Measurements from ENCODE around the gene KAT2B. TPM values are rescaled to one million over a fixed set of nuclear protein-coding genes. Genes with fewer than 3 reads are reported as not detected.

The KAT2B gene
- total RNA-seq, 4 donors from 2014 or later = 30.8 to 57.3 (median 44.0) TPM

GRCh38 chr3:20125897-20126296 lies 85.7 kb downstream of the KAT2B start:
- no peaks in the 10 kb centered on the region for H3K9me3 ChIP-seq
- no peak for ATAC-seq
- 89 to 90% methylated on average over 7 to 10 of the region's 10 CpGs for WGBS, 2 donors (ENCODE audit: low coverage in 1 of 2)
- H3K36me3 ChIP-seq = peaks cover 0 to 84% of the 10 kb centered on the region in 2 donors
- H3K27ac ChIP-seq = no peak overlapping the region
- no peak overlapping the region for H3K4me3 ChIP-seq
- no peaks in the 10 kb centered on the region for H3K4me1 ChIP-seq
- no peaks in the 10 kb centered on the region for H3K27me3 ChIP-seq
- TF ChIP-seq EP300 (IDR thresholded peaks at IDR 0.05) (no peak), POLR2A (IDR thresholded peaks at IDR 0.05) (no peak), POLR2AphosphoS5 (IDR thresholded peaks at IDR 0.05) (no peak), CTCF (IDR thresholded peaks at IDR 0.05) (no peak)

DNA sequence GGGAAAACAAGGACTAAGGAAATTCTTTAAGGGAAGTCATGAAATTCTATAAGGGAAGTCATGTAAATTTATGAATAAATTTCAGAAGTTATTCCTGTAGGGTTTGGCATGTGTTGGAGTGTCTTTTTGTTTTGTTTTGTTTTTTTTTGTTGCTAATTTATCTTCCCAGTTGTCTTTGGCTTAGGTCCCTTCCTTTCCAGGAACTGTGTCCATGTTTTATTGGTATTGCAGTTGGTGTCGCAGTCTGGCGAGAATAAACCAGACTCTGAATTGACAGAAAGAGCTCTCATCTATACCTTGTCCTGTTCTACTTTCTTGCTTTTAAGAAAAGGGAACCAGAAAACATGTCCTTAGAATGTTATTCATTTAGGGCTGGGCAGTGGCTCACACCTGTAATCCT lies 88.1 kb downstream of the KAT2B start:
- TF ChIP-seq POLR2AphosphoS5 (IDR thresholded peaks at IDR 0.05) = no peak
- no peak for TF ChIP-seq POLR2A (IDR thresholded peaks at IDR 0.05)
- TF ChIP-seq EP300 (IDR thresholded peaks at IDR 0.05) = no peak
- TF ChIP-seq CTCF (IDR thresholded peaks at IDR 0.05) = no peak
- Histone ChIP-seq H3K36me3 (peaks cover 0 to 76% of the 10 kb centered on the region in 2 donors), H3K4me1 (no peaks in the 10 kb centered on the region), H3K9me3 (no peaks in the 10 kb centered on the region), H3K4me3 (no peak overlapping the region), H3K27me3 (no peaks in the 10 kb centered on the region), H3K27ac (no peak overlapping the region)
- WGBS, 2 donors (ENCODE audit: low coverage in 1 of 2) = 95 to 100% methylated on average over 1 to 2 of the region's 2 CpGs
- ATAC-seq = no peak

GRCh38 chr3:20130106-20130505 lies 89.9 kb downstream of the KAT2B start:
- H3K9me3 ChIP-seq = no peaks in the 10 kb centered on the region
- no peak for TF ChIP-seq EP300 (IDR thresholded peaks at IDR 0.05)
- no peak for TF ChIP-seq POLR2A (IDR thresholded peaks at IDR 0.05)
- no peak for TF ChIP-seq POLR2AphosphoS5 (IDR thresholded peaks at IDR 0.05)
- TF ChIP-seq CTCF (IDR thresholded peaks at IDR 0.05) = peak in 1 of 4 experiments; percentile 25
- peaks cover 0 to 64% of the 10 kb centered on the region in 2 donors for H3K36me3 ChIP-seq
- H3K27ac ChIP-seq = no peak overlapping the region
- 27 to 60% methylated on average over 3 to 7 of the region's 7 CpGs for WGBS, 2 donors (ENCODE audit: low coverage in 1 of 2)
- ATAC-seq = no peak
- H3K4me1 ChIP-seq = no peaks in the 10 kb centered on the region
- H3K27me3 ChIP-seq = no peaks in the 10 kb centered on the region
- no peak overlapping the region for H3K4me3 ChIP-seq

DNA sequence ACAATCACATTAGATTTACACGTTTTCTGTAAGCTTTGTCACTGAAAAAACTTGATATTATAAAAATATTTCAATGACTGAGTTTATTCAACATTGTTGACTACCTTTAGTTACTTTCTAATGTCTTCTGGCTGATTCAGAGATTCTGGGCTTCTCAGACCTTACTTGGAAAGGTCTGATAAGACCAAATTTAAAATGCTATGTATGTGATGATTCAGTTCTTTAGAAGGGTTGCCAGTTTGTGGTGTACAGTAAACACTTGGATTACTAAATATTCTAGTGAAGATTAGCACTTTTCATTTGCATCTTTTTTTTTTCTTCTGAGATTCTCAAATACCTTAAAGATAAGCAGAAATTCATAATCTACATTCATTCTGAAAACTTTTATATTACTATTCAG lies 96.0 kb downstream of the KAT2B start:
- 76 to 80% methylated on average over 1 of the region's 1 CpG for WGBS, 2 donors (ENCODE audit: low coverage in 1 of 2)
- peaks cover 0 to 2% (median 0%) of the 10 kb centered on the region in 3 donors for H3K4me1 ChIP-seq
- no peak for TF ChIP-seq CTCF (IDR thresholded peaks at IDR 0.05)
- TF ChIP-seq POLR2A (IDR thresholded peaks at IDR 0.05) = no peak
- TF ChIP-seq EP300 (IDR thresholded peaks at IDR 0.05) = no peak
- no peak for TF ChIP-seq POLR2AphosphoS5 (IDR thresholded peaks at IDR 0.05)
- no peaks in the 10 kb centered on the region for H3K9me3 ChIP-seq
- H3K36me3 ChIP-seq = peaks cover 0 to 45% of the 10 kb centered on the region in 2 donors
- no peak overlapping the region for H3K27ac ChIP-seq
- ATAC-seq = no peak
- no peak overlapping the region for H3K4me3 ChIP-seq
- no peaks in the 10 kb centered on the region for H3K27me3 ChIP-seq

DNA sequence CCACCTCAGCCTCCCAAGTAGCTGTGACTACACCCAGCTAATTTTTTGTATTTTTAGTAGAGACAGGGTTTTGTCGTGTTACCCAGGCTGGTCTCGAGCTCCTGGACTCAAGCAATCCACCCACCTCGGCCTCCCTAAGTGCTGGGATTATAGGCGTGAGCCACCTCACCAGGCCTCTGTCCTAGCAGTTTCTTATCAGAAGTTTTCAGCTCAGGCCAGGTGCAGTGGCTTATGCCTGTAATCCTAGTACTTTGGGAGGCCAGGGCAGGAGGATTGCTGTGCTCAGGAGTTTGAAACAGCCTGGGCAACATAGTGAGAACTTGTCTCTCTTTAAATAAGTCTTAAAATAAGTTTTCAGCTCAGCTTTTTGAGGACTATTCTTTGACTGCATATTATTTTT lies 97.4 kb downstream of the KAT2B start:
- peaks cover 0 to 16% (median 3%) of the 10 kb centered on the region in 3 donors for H3K4me1 ChIP-seq
- 80 to 96% methylated on average over 1 to 4 of the region's 4 CpGs for WGBS, 2 donors (ENCODE audit: low coverage in 1 of 2)
- no peak overlapping the region for H3K4me3 ChIP-seq
- H3K27me3 ChIP-seq = no peaks in the 10 kb centered on the region
- TF ChIP-seq EP300 (IDR thresholded peaks at IDR 0.05) (no peak), POLR2AphosphoS5 (IDR thresholded peaks at IDR 0.05) (no peak), POLR2A (IDR thresholded peaks at IDR 0.05) (no peak), CTCF (IDR thresholded peaks at IDR 0.05) (no peak)
- H3K36me3 ChIP-seq = peaks cover 0 to 41% of the 10 kb centered on the region in 2 donors
- H3K27ac ChIP-seq = no peak overlapping the region
- no peaks in the 10 kb centered on the region for H3K9me3 ChIP-seq
- ATAC-seq = no peak

All from gastroesophageal sphincter (tissue), 4 donors.